Measurements from ENCODE around the gene SEH1L. TPM values are rescaled to one million over a fixed set of nuclear protein-coding genes. Genes with fewer than 3 reads are reported as not detected.

Gene SEH1L
- total RNA-seq, 1 donor from 2014 or later, result 27.0 TPM

DNA sequence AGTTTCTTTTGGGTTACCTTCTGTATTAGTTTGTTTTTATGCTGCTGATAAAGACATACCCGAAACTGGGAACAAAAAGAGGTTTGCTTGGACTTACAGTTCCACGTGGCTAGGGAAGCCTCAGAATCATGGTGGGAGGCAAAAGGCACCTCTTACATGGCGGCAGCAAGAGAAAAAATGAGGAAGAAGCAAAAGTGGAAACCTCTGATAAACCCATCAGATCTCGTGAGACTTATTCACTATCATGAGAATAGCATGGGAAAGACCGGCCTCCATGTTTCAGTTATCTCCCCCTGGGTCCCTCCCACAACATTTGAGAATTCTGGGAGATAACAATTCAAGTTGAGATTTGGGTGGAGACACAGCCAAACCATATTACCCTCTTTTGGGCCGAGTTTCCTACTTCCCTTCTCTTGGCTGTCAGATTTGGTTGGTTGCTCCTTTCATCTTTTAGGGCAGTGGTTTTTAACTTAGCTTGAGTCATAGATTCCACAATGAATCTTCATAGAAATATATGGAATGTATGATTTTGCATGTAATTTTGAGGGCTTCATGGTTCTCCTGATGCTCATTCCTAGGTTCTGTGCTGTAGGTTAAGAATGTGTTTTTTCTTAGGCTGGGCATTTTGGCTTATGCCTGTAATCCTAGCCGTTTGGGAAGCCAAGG is 87.6 kb downstream of the SEH1L start:
- DNase-seq (ENCODE audit: low read depth), result no peak

DNA sequence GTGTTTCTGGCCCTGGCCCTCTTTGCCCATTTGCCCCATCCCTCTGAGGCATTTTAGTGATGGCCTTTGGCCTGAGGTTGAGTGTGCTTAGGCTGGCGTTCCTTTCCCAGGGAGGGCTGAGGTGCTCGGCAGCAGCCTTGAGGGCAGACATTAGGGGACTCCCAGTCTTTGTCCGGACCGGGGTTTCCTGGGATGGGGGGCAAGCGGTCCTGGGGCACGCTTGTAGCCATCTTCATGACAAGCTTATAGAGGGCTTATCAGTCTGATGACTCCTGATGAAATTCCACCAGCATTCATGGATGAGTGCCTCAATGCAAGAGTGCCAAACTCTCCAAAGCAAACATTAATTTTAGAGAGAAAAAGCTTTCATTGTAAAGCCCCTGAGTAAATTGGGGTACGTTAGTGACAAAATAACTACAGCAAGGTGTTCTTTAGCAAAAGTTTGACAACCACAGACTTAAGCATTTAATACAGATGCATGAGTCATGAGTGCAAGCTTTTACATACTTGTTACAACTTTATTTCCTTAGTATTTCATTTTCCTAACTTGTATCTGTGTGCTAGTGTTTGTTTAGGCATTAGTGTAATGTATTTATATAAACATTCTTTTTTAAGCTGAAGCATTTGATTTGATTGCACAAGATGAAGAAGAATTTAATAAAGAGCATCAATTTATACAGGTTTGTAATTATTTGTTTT is 89.0 kb downstream of the SEH1L start:
- DNase-seq (ENCODE audit: low read depth), result no peak

Other genes starting within 250 kb of the SEH1L start
- gene CEP76, start 245.3 kb upstream of the SEH1L start, total RNA-seq, result 5.8 and 9.7 TPM in 2 replicates
- gene PSMG2, start 245.0 kb upstream of the SEH1L start, total RNA-seq, result 50.1 and 54.1 TPM in 2 replicates
- 38.5 and 46.6 TPM in 2 replicates for gene PTPN2, start 63.8 kb upstream of the SEH1L start, total RNA-seq
- 15.3 and 17.0 TPM in 2 replicates for gene CEP192, start 43.4 kb downstream of the SEH1L start, total RNA-seq